Neural progenitor cell (in vitro differentiated cells): ENCODE measurements around the gene DNAH9. TPM values are rescaled to one million over a fixed set of nuclear protein-coding genes. Genes with fewer than 3 reads are reported as not detected.

Experiments
- DNase-seq: peaks from one replicate; pipeline ENCODE4 v3.0.0-alpha.2; 2016; ENCODE audit warnings: low spot score
- H2AFZ ChIP-seq: fragments of 200-600 bp; sonication (generic); replicated peaks from 2 replicates; pipeline ENCODE4 v1.6.1; 2016; ENCODE audit warnings: antibody characterized with exemption
- H3F3A ChIP-seq: fragments of 200-600 bp; sonication (generic); 2 replicates; pipeline ENCODE4 v1.6.1; 2016; ENCODE audit warnings: antibody characterized with exemption, low read depth
- H3K27ac ChIP-seq: fragments of 200-600 bp; sonication (generic); 2 replicates; pipeline ENCODE4 v1.5.1; 2016; ENCODE audit warnings: mild to moderate bottlenecking
- H3K27me3 ChIP-seq: fragments of 200-600 bp; sonication (generic); 2 replicates; pipeline ENCODE4 v1.6.1; 2016; ENCODE audit warnings: mild to moderate bottlenecking, moderate library complexity
- H3K36me3 ChIP-seq: fragments of 200-600 bp; sonication (generic); 2 replicates; pipeline ENCODE4 v1.5.1; 2016
- H3K4me1 ChIP-seq: fragments of 200-600 bp; sonication (generic); 2 replicates; pipeline ENCODE4 v1.6.1; 2016; ENCODE audit warnings: mixed run types
- H3K4me2 ChIP-seq: fragments of 200-600 bp; sonication (generic); 2 replicates; pipeline ENCODE4 v1.6.1; 2016
- H3K4me3 ChIP-seq: fragments of 200-600 bp; sonication (generic); 2 replicates; pipeline ENCODE4 v1.5.1; 2016
- H3K79me2 ChIP-seq: fragments of 200-600 bp; sonication (generic); 2 replicates; pipeline ENCODE4 v1.6.1; 2016; ENCODE audit warnings: low read depth
- H3K9ac ChIP-seq: fragments of 200-600 bp; sonication (generic); 2 replicates; pipeline ENCODE4 v1.6.1; 2016
- H3K9me3 ChIP-seq: fragments of 200-600 bp; sonication (generic); 2 replicates; pipeline ENCODE4 v1.5.1; 2016; ENCODE audit warnings: low read depth
- H4K20me1 ChIP-seq: fragments of 200-600 bp; sonication (generic); 2 replicates; pipeline ENCODE4 v1.6.1; 2016; ENCODE audit warnings: low read depth
- H3K27ac Mint-ChIP-seq: 3 replicates; pipeline ENCODE4 v1.8.0; 2021; ENCODE audit warnings: mixed read lengths
- H3K27me3 Mint-ChIP-seq: 2 replicates; pipeline ENCODE4 v1.8.0; 2022; ENCODE audit warnings: low read depth, mild to moderate bottlenecking, inconsistent platforms, moderate library complexity, mixed read lengths; ENCODE audit not compliant: insufficient read depth
- H3K36me3 Mint-ChIP-seq: 3 replicates; pipeline ENCODE4 v1.8.0; 2021; ENCODE audit warnings: mixed read lengths
- H3K4me1 Mint-ChIP-seq: 3 replicates; pipeline ENCODE4 v1.8.0; 2021; ENCODE audit warnings: mixed read lengths
- H3K4me3 Mint-ChIP-seq: 3 replicates; pipeline ENCODE4 v1.8.0; 2021; ENCODE audit warnings: mild to moderate bottlenecking, moderate library complexity, mixed read lengths
- H3K9me3 Mint-ChIP-seq: 3 replicates; pipeline ENCODE4 v1.8.0; 2020; ENCODE audit warnings: mixed read lengths
- EZH2 ChIP-seq: fragments of 200-600 bp; sonication (generic); IDR thresholded peaks from 2 replicates; pipeline ENCODE4 v1.6.1; 2017; ENCODE audit warnings: antibody characterized with exemption, mild to moderate bottlenecking, moderate library complexity
- EZH2phosphoT487 ChIP-seq: fragments of 200-600 bp; sonication (generic); IDR thresholded peaks from 2 replicates; pipeline ENCODE4 v1.6.1; 2017; ENCODE audit warnings: antibody characterized with exemption
- total RNA-seq: library from RNA; depleted of rRNA; stranded (reverse); fragments of >200 nt; gene quantifications from 2 replicates; pipeline ENCODE4 v1.2.3, GENCODE V29; 2015; ENCODE audit warnings: low replicate concordance
- TF ChIP-seq, protein P1 (sequence below): fragments of 200-600 bp; sonication (generic); IDR thresholded peaks from 2 replicates; pipeline ENCODE4 v1.5.1; 2017; ENCODE audit warnings: antibody characterized with exemption, mild to moderate bottlenecking

DNAH9 gene
- total RNA-seq, 1 donor from 2014 or later = 1.3 TPM

DNA sequence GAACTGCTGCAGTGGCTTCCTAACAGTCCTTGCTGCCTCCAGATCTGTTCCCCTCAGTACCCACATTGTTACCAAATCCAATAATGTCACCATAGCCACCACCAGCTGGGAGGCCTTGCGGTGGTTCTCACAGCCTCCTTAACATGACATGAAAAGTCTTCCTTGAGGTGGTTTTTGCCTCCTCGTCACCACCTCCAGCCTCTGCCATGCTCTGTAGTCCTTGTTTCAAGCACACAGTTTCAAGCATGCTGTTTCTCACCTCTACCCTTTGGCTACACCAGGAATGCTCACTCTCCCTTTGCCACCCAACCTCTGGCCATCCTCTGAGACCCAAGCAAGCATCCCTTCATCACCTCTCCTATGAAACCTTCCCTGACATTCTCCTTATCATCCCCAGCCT, 47.2 kb downstream of the DNAH9 start:
- H3K4me3 Mint-ChIP-seq = no peak overlapping the region
- peaks cover 2% of the 10 kb centered on the region for H3K9me3 Mint-ChIP-seq
- peaks cover 3% of the 10 kb centered on the region for H3K4me1 Mint-ChIP-seq
- no peaks in the 10 kb centered on the region for H3K79me2 ChIP-seq
- no peak overlapping the region for H2AFZ ChIP-seq
- no peaks in the 10 kb centered on the region for H3F3A ChIP-seq
- no peak overlapping the region for H3K27ac ChIP-seq
- H3K9me3 ChIP-seq = no peaks in the 10 kb centered on the region
- peaks cover 10% of the 10 kb centered on the region for H3K27me3 Mint-ChIP-seq
- TF ChIP-seq EZH2phosphoT487 (no peak), EZH2 (no peak)
- TF ChIP-seq, protein P1, sequence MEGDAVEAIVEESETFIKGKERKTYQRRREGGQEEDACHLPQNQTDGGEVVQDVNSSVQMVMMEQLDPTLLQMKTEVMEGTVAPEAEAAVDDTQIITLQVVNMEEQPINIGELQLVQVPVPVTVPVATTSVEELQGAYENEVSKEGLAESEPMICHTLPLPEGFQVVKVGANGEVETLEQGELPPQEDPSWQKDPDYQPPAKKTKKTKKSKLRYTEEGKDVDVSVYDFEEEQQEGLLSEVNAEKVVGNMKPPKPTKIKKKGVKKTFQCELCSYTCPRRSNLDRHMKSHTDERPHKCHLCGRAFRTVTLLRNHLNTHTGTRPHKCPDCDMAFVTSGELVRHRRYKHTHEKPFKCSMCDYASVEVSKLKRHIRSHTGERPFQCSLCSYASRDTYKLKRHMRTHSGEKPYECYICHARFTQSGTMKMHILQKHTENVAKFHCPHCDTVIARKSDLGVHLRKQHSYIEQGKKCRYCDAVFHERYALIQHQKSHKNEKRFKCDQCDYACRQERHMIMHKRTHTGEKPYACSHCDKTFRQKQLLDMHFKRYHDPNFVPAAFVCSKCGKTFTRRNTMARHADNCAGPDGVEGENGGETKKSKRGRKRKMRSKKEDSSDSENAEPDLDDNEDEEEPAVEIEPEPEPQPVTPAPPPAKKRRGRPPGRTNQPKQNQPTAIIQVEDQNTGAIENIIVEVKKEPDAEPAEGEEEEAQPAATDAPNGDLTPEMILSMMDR = no peak
- no peaks in the 10 kb centered on the region for H3K4me1 ChIP-seq
- no peaks in the 10 kb centered on the region for H4K20me1 ChIP-seq
- DNase-seq = no peak
- no peak overlapping the region for H3K4me3 ChIP-seq
- peak overlapping the region; percentile 17 for H3K27ac Mint-ChIP-seq
- no peaks in the 10 kb centered on the region for H3K36me3 ChIP-seq
- H3K4me2 ChIP-seq = no peak overlapping the region
- H3K36me3 Mint-ChIP-seq = no peaks in the 10 kb centered on the region
- no peaks in the 10 kb centered on the region for H3K27me3 ChIP-seq
- H3K9ac ChIP-seq = no peak overlapping the region

DNA sequence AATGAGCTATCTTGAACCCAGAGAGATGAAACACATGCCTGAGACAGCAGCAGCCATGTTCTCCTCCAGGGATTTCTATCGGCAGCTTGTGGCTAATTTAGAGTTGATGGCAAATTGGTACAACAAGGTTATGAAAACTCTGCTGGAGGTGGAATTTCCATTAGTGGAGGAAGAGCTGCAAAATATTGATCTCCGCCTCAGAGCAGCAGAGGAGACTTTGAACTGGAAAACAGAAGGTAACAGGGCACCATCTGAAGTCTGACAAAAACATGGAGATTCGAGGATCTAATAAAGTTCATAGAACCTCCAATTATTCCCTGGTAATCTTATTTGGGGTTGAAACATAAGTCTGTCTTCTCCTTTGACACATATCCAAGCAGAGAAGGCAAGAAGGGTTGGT, 52.8 kb downstream of the DNAH9 start:
- H2AFZ ChIP-seq = no peak overlapping the region
- no peak for TF ChIP-seq EZH2
- TF ChIP-seq, protein P1 = no peak
- H3K27ac ChIP-seq = no peak overlapping the region
- no peak overlapping the region for H3K27ac Mint-ChIP-seq
- H3K9me3 ChIP-seq = no peaks in the 10 kb centered on the region
- H3K79me2 ChIP-seq = no peaks in the 10 kb centered on the region
- no peaks in the 10 kb centered on the region for H3K36me3 Mint-ChIP-seq
- no peak overlapping the region for H3K4me3 Mint-ChIP-seq
- DNase-seq = no peak
- H3F3A ChIP-seq = no peaks in the 10 kb centered on the region
- H3K4me1 Mint-ChIP-seq = no peaks in the 10 kb centered on the region
- H3K9ac ChIP-seq = no peak overlapping the region
- no peaks in the 10 kb centered on the region for H3K4me1 ChIP-seq
- H3K36me3 ChIP-seq = no peaks in the 10 kb centered on the region
- no peak overlapping the region for H3K4me2 ChIP-seq
- H3K4me3 ChIP-seq = no peak overlapping the region
- peaks cover 6% of the 10 kb centered on the region for H3K27me3 Mint-ChIP-seq
- H3K9me3 Mint-ChIP-seq = peaks cover 2% of the 10 kb centered on the region
- no peaks in the 10 kb centered on the region for H4K20me1 ChIP-seq
- no peaks in the 10 kb centered on the region for H3K27me3 ChIP-seq

DNA sequence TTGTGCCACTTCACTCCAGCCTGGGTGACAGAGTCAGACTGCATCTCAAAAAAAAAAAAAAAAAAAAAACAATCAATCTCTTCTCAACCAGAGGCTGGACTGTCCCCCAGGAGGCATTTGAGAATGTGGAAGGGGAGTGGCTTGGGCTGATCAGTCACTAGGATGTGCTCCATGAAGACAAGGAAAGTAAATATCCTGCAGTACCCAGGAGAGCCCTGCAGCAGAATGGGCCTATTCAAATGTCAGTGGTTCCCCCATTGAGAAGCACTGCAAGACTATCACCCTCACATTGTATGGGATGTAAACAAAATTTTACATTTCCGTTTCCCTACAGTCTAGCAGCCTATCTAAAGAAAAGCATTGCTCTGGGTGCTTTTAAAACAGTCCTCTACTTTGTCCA, 70.3 kb downstream of the DNAH9 start:
- H3K27me3 Mint-ChIP-seq = no peaks in the 10 kb centered on the region
- Histone ChIP-seq H3K9ac (no peak overlapping the region), H3K27me3 (no peaks in the 10 kb centered on the region), H3K79me2 (no peaks in the 10 kb centered on the region), H3K4me2 (no peak overlapping the region), H3K9me3 (no peaks in the 10 kb centered on the region), H4K20me1 (no peaks in the 10 kb centered on the region), H3K4me1 (no peaks in the 10 kb centered on the region), H2AFZ (peak overlapping the region; percentile 76), H3K27ac (no peak overlapping the region), H3K36me3 (no peaks in the 10 kb centered on the region), H3F3A (no peaks in the 10 kb centered on the region), H3K4me3 (no peak overlapping the region)
- no peaks in the 10 kb centered on the region for H3K36me3 Mint-ChIP-seq
- H3K4me1 Mint-ChIP-seq = peaks cover 8% of the 10 kb centered on the region
- H3K27ac Mint-ChIP-seq = no peak overlapping the region
- TF ChIP-seq, protein P1 = no peak
- no peak for TF ChIP-seq EZH2phosphoT487
- TF ChIP-seq EZH2 = no peak
- peak; percentile 37 for DNase-seq
- no peak overlapping the region for H3K4me3 Mint-ChIP-seq
- no peaks in the 10 kb centered on the region for H3K9me3 Mint-ChIP-seq
